AG04449 (cell line): ENCODE results near the gene EIF1AX.

Experiments
- CTCF ChIA-PET: fragments of 350-600 bp; formaldehyde crosslinking; extraction: SDS; loops from one replicate; lab custom pipeline; 2021; ENCODE audit warnings: antibody characterized with exemption; lab: Yijun Ruan, JAX
- POLR2A ChIA-PET: fragments of 400-600, 350-600 bp; formaldehyde crosslinking; extraction: SDS; loops from one replicate; lab custom pipeline; 2020; ENCODE audit warnings: antibody characterized with exemption, inconsistent platforms; lab: Yijun Ruan, JAX
- DNase-seq: peaks from one replicate; pipeline ENCODE4 v3.0.0-alpha.2; 2010; ENCODE audit warnings: low read depth, low spot score
- H3K4me3 ChIP-seq: 2 replicates; pipeline ENCODE4 v1.5.1; 2011; ENCODE audit warnings: low read depth, mild to moderate bottlenecking, control low read depth, low read length
- TF ChIP-seq, protein P1 (sequence below): IDR thresholded peaks from one replicate; pipeline ENCODE4 v1.5.1; 2011; ENCODE audit warnings: mild to moderate bottlenecking, moderate library complexity, low read length, control low read depth, inconsistent platforms; ENCODE audit not compliant: insufficient read depth; ENCODE audit errors: missing control alignments

EIF1AX gene, protein sequence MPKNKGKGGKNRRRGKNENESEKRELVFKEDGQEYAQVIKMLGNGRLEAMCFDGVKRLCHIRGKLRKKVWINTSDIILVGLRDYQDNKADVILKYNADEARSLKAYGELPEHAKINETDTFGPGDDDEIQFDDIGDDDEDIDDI

DNA sequence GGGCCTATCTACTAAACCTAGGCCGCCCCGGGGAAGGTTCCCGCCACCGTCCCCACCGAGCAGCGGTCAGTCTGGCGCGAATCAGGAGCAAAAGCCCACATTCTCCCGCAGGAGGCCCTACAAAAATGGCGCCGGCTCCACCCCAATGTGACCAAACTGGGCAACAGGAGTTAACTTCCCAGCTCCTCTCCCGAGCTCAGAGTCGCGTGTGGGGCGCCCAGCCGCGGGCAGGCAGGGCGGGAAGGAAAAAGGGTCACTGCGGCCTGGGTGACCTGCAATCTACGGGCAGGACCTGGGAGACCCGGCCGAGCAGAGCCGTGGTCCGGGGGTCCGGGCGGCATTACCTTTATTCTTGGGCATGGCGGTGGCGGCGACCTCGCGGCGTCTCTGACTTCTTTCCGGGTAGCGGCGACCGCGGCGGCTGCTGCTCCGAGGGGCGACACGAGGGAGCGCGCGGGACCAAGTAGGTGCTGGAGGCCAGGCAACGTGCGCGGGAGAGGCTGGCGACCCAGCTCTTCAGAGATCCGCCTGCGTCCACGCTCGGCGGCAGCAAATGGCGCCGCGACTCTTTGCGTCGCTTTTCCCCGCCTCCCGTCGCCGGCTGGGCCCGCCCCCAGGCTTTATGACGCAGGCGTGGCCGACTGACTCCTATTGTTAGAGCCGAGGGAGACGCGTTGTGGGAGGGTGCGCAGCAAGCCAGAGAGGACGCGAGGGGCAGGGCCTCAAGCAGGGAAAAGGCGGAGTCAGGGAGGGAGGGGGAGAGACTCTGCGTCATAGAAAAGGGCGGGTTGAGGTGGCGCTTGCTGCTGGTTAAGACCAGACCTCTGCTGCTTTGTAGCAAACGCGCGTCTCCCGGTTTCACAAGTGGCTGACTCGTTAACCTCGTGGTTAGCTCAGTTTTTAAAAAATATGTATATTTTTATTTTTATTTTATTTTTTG, at the start of gene EIF1AX:
Gene EIF1AX, minus strand, starts transcription at position 558 of the 940 bp plus-strand sequence. Its CDS starts 198 bp downstream, at position 360.
- POLR2A ChIA-PET, result interaction anchor here (0.9 kb wide), 1 partner anchor 10 kb away, joined by 4 read pairs; no protein-coding TSS in a partner anchor
- peak; percentile 82 for DNase-seq
- TF ChIP-seq, protein P1, sequence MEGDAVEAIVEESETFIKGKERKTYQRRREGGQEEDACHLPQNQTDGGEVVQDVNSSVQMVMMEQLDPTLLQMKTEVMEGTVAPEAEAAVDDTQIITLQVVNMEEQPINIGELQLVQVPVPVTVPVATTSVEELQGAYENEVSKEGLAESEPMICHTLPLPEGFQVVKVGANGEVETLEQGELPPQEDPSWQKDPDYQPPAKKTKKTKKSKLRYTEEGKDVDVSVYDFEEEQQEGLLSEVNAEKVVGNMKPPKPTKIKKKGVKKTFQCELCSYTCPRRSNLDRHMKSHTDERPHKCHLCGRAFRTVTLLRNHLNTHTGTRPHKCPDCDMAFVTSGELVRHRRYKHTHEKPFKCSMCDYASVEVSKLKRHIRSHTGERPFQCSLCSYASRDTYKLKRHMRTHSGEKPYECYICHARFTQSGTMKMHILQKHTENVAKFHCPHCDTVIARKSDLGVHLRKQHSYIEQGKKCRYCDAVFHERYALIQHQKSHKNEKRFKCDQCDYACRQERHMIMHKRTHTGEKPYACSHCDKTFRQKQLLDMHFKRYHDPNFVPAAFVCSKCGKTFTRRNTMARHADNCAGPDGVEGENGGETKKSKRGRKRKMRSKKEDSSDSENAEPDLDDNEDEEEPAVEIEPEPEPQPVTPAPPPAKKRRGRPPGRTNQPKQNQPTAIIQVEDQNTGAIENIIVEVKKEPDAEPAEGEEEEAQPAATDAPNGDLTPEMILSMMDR, result no peak
- CTCF ChIA-PET, result interaction anchor here (1.3 to 1.4 kb wide), 2 partner anchors 10 kb away, joined by 3 read pairs; no protein-coding TSS in a partner anchor
- H3K4me3 ChIP-seq, result peak within 1 kb of the TSS; percentile 70

DNA sequence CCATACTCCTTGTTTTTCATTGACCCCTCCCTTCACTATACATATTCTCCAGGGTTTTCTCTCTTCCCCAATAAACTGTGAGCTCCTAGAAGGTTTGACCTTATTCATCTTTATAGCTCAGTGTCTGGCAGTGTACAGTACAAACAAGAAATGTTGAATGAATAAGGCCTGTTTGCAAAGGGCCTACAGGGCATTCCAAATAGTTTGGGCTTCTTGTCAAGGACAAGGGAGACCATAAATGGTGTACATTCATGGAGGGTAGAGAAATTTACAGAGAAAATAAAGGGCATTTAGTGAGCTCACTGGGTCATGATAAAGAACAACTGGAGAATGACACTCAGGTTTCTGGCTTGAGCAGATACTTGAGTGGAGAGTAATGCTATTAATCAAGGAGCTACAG, 47.5 kb upstream of the EIF1AX start:
- no peak for DNase-seq
- ChIA-PET POLR2A (no interaction called here), CTCF (no interaction called here)
- TF ChIP-seq, protein P1, result no peak
- H3K4me3 ChIP-seq, result no peak overlapping the region

DNA sequence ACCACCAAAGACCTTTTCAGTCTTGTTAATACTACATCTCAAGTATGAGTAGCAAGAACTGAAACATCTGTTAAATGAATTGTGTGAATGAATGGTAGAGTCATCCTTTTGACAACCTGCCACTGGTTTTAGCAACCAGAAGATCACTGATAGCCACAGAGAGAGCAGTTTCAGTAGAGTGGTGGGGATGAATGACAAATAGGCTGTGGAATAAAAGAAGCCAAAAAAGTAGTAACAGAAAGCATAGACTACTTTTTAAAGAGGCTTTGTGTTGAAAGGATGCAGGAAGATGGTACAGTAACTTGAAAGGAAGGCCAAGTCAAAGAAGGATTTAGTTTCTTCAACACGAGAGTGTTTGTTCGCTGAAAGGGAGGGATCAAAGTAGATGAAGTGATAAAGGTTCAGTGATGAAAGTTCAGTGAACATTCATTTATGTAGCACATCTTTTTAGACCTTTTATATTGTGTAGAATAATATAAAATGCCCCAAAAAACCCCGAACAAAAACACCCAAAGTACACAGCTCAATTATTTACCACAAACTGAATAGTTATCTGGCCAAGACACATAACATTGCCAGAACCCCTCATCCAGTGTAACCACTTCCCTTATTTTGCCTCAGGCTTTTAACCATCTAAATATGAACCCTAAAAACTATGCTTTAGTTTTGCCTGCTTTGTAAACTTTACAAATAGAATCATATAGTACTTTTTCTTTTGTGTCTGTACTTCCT, 40.1 kb upstream of the EIF1AX start:
- TF ChIP-seq, protein P1, result no peak
- ChIA-PET POLR2A (no interaction called here), CTCF (no interaction called here)
- no peak overlapping the region for H3K4me3 ChIP-seq
- DNase-seq, result no peak

DNA sequence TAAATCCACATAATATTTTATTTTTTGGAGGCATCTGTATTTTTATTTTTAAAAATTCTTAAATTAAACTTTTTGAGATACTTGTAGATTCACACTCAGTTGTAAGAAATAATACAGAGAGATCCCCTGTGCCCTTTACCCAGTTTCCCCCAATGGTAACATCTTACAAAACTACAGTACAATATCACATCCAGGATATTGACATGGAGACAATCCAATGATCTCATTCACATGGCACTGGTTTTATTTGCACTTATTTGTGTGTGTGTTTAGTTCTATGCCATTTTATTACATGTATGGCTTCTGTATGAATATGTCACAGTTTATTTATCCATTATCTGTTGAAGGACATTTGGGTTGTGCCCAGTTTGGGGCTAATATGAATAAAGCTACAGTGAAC, 35.5 kb upstream of the EIF1AX start:
- CTCF ChIA-PET, result no interaction called here
- POLR2A ChIA-PET, result no interaction called here
- no peak overlapping the region for H3K4me3 ChIP-seq
- TF ChIP-seq, protein P1, result no peak
- DNase-seq, result no peak

DNA sequence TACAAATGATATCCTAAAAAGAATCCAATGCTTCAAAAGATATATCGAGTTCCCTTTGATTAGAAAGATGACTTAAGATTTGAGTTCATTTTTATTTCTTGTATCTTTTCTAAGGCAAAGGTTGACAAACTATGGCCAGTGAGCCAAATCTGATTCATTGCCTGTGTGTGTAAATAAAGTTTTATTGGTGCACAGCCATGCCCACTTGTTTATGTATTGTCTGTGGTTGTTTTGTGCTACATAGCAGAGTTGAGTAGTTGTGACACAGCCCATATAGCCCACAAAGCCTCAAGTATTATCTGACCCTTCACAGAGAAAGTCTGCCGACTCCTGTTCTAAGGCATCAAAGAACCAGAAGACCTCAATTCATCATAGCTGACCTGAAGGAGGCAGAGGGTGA, 32.2 kb upstream of the EIF1AX start:
- DNase-seq, result no peak
- CTCF ChIA-PET, result no interaction called here
- POLR2A ChIA-PET, result no interaction called here
- TF ChIP-seq, protein P1, result no peak
- no peak overlapping the region for H3K4me3 ChIP-seq
